Right atrium auricular region (tissue), 2 donors: Measurements from ENCODE around the gene GET4. TPM values are rescaled to one million over a fixed set of nuclear protein-coding genes. Genes with fewer than 3 reads are reported as not detected.

Source experiments
- DNase-seq: peaks from one replicate; pipeline ENCODE4 v3.0.0-alpha.2; 2019; ENCODE audit warnings: low spot score
- H3K27ac ChIP-seq, 2 donors: fragments of 200-600 bp; sonication (generic); 1 replicate in 1 of 2; 2 replicates in 1 of 2; pipeline ENCODE4 v1.5.1; 2016 to 2019
- H3K27me3 ChIP-seq, 2 donors: fragments of 200-600 bp; sonication (generic); one replicate each; pipeline versions ENCODE4 v1.5.1 to v1.6.0; 2017 to 2019
- H3K36me3 ChIP-seq: fragments of 200-600 bp; sonication (generic); one replicate; pipeline ENCODE4 v1.5.1; 2016
- H3K4me1 ChIP-seq, 2 donors: fragments of 200-600 bp; sonication (generic); one replicate each; pipeline versions ENCODE4 v1.5.1 to v1.6.0; 2017 to 2019
- H3K4me3 ChIP-seq, 2 donors: fragments of 200-600 bp; sonication (generic); 1 replicate in 1 of 2; 2 replicates in 1 of 2; pipeline ENCODE4 v1.5.1; 2017 to 2019; ENCODE audit warnings: mild to moderate bottlenecking in 1 of 2, moderate library complexity in 1 of 2
- H3K9me3 ChIP-seq, 2 donors: fragments of 200-600 bp; sonication (generic); one replicate each; pipeline ENCODE4 v1.5.1; 2019
- CTCF ChIP-seq, 2 donors: fragments of 200-600 bp; sonication (generic); IDR thresholded peaks; one replicate each; pipeline ENCODE4 v1.5.1; 2019; ENCODE audit warnings: antibody characterized with exemption in 2 of 2
- total RNA-seq, 2 donors: library from RNA; depleted of rRNA; stranded (reverse); fragments of >200 nt; gene quantifications; one replicate each; pipeline ENCODE4 v1.1.0, GENCODE V29; 2016

Gene GET4
- total RNA-seq, 2 donors from 2014 or later = 16.1 to 19.7 TPM

GRCh38 chr7:919114-919442, 42.7 kb downstream of the GET4 start:
- Histone ChIP-seq H3K9me3 (no peaks in the 10 kb centered on the region), H3K27ac (no peak overlapping the region), H3K4me1 (peaks cover 0 to 21% of the 10 kb centered on the region in 2 donors), H3K36me3 (no peaks in the 10 kb centered on the region), H3K4me3 (no peak overlapping the region), H3K27me3 (no peaks in the 10 kb centered on the region)
- no peak for DNase-seq
- no peak for TF ChIP-seq CTCF (IDR thresholded peaks at IDR 0.05)

- TF ChIP-seq CTCF (IDR thresholded peaks at IDR 0.05) = no peak
- H3K27me3 ChIP-seq = no peaks in the 10 kb centered on the region
- H3K4me3 ChIP-seq = no peak overlapping the region
- no peaks in the 10 kb centered on the region for H3K36me3 ChIP-seq
- no peak for DNase-seq
- peaks cover 0 to 28% of the 10 kb centered on the region in 2 donors for H3K4me1 ChIP-seq
- H3K9me3 ChIP-seq = no peaks in the 10 kb centered on the region
- no peak overlapping the region for H3K27ac ChIP-seq
These were observed 43.6 kb downstream of the GET4 start for GRCh38 chr7:919924-920341.

- TF ChIP-seq CTCF (IDR thresholded peaks at IDR 0.05) = no peak
- H3K27me3 ChIP-seq = no peaks in the 10 kb centered on the region
- no peak overlapping the region for H3K27ac ChIP-seq
- H3K9me3 ChIP-seq = no peaks in the 10 kb centered on the region
- no peak overlapping the region for H3K4me3 ChIP-seq
- DNase-seq = no peak
- H3K36me3 ChIP-seq = no peaks in the 10 kb centered on the region
- peaks cover 0 to 34% of the 10 kb centered on the region in 2 donors for H3K4me1 ChIP-seq
These were observed 44.2 kb downstream of the GET4 start for GRCh38 chr7:920351-921070.

GRCh38 chr7:921071-921461, 44.7 kb downstream of the GET4 start:
- peaks cover 0 to 38% of the 10 kb centered on the region in 2 donors for H3K4me1 ChIP-seq
- no peak for DNase-seq
- no peaks in the 10 kb centered on the region for H3K27me3 ChIP-seq
- no peaks in the 10 kb centered on the region for H3K36me3 ChIP-seq
- H3K4me3 ChIP-seq = no peak overlapping the region
- TF ChIP-seq CTCF (IDR thresholded peaks at IDR 0.05) = no peak
- no peak overlapping the region for H3K27ac ChIP-seq
- no peaks in the 10 kb centered on the region for H3K9me3 ChIP-seq

- DNase-seq = no peak
- no peaks in the 10 kb centered on the region for H3K27me3 ChIP-seq
- TF ChIP-seq CTCF (IDR thresholded peaks at IDR 0.05) = no peak
- no peak overlapping the region for H3K27ac ChIP-seq
- no peaks in the 10 kb centered on the region for H3K36me3 ChIP-seq
- no peaks in the 10 kb centered on the region for H3K9me3 ChIP-seq
- no peak overlapping the region for H3K4me3 ChIP-seq
- H3K4me1 ChIP-seq = peaks cover 0 to 33% of the 10 kb centered on the region in 2 donors
These were observed 45.4 kb downstream of the GET4 start for GRCh38 chr7:921581-922333.
